HG03025 (cell line): Measurements from ENCODE around the gene PPM1A.

Experiments
- ATAC-seq: cut with Tn5 transposase; IDR thresholded peaks from one replicate; pipeline ENCODE4 v1.9.1; 2021; ENCODE audit warnings: mild to moderate bottlenecking, moderate library complexity; ENCODE audit not compliant: unreplicated experiment, low FRiP score

Gene PPM1A

GRCh38 chr14:60254176-60254575 is 5.2 kb downstream of the PPM1A start:
- no peak for ATAC-seq

DNA sequence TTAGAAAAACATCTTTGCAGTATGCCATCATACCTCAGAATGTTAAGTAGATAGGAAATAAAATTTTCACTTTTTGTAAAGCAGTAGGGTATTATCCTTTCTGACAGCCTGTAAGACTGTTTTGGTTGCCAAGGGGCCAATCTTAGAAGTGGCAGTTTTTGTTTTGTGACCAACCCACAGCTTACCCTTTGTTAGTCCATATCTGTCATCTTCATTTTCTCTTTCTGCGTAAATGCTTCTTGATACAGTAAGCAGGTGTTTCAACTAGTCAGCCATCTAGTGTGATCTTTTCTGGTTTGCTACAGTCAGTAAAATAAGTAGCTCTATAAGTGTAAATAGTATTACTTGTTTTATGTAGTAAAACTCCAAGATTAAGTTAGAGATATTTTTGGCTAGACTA is 8.8 kb downstream of the PPM1A start:
- ATAC-seq = no peak

DNA sequence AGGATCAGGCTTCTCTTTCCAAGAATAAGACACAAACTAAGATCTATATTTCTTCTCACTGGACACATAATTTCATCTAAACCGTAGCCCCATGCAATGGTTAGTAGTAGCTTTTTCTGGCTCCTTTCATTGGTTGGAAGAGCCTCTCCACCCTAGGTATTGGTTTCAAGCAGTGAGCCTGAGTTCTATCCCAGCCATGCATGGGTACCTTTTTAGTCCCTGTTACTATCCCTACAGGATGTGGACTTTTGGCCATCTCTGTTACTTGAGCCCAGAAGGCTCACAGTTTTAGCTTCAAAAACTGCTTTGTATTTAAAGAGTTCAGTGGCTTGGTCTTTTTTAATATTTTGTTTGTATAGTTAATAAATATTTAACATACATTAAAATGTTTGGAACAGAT is 16.1 kb downstream of the PPM1A start:
- no peak for ATAC-seq

DNA sequence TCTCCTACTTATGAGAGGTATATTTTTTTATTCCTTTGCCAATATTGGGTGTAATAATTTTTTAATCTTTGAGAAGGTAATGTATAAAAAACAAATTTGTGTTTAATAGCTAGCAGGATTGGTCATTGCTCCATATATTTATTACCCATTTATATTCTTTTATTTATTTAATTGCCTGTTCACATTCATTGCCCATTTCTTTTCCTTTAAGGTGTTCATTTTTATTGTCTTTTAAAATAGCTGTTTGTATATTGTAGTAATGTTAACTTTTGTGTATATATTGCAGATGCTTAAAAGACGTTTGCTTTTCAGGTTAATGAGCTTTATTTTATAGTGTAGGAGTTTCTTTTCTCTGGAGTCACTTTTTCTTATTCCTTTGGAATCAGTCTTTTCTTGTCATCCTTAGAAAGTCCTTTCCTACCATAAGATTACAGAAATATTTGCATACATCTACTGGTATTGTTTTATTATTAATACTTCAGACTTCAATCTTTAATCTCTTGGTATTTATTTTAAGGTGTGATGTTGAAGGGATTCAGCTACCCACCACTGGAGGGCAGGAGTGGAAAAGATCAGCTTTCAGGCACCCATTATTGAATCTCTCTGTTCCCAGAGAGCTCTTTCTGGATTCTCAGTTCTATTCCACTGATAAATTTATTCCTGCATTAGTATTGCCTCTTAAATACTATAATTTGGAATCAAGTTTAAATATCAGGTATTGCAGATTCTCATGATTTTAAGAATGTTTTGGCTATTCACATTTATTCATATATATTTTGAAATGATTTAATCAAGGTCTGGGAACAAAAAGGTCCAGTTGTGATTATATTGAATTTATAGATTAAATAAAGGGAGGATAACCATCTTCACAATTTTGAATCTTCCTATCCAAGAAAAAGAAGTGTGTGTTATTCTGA is 17.3 kb downstream of the PPM1A start:
- no peak for ATAC-seq

DNA sequence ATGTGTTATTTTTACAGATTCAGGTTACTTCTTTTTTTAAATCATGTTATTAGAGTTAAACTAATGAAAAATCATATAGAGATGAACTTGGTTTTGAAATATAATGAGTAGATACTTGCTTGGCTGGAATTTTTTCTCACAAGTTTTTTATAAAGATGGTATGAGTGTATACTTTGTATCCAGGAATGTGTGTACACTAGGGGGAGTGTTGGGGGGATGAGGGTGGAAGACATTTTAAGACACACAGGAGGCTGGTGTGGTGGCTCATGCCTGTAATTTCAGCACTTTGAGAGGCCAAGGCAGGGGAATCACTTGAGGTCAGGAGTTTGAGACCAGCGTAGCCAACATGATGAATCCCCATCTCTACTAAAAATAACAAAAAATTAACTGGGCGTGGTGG is 23.2 kb downstream of the PPM1A start:
- ATAC-seq = no peak

GRCh38 chr14:60273956-60274355 is 24.9 kb downstream of the PPM1A start:
- ATAC-seq = no peak

DNA sequence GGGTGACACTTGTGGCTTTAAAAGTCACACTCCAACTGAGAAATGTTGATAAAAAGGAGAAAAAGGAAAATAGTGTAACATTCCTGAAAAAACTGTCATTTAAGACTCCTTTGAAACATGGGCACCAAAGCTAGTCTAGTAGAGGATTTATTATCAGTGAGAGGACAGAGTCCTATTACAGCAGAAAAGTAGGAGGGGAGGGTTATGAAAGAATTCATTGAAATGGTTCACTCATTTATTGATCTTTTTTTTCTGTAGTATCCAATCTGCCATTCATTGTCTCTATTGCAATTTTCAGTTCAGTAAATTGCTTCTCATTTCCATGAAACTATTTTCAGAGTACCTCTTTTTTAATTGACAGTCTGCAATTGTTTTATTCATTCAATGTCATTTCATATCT is 25.4 kb downstream of the PPM1A start:
- ATAC-seq = no peak

DNA sequence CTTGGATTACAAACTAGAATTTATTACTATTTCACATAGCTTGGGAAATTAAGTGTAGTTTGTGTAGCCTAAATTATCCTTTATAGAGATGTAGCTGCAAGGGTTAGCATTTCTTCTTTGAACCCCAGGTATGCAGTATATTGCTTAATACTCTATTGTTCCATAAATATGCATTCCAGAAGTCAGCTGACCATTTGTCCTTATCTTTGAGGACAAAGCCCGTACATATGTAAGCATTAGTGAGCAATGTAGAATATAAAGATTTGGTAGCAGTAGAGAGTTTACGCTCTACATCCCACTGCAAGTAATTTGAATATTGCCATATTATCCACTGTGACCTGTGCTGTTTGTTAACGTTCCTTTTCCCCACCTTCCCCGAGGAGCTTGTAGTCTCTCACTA is 26.9 kb downstream of the PPM1A start:
- no peak for ATAC-seq

DNA sequence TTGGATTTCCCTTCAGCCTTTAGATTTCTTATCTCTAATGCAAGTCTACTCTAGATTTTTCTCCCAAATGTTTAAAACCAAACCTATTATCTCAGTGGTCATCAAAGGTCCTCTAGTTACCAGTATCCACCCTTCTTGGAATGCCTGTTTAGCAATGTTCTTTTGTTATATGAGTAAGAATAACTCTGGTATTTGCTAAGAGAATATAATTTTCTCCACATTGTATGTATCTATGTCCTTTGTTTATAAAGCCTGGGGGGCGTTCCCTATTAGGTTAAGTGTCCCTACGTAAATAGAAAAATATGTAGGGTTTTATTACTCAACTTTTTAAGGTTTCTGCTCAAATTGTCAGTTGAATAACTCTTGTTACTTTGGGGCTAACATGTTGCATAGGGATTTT is 27.3 kb downstream of the PPM1A start:
- no peak for ATAC-seq

GRCh38 chr14:60277605-60278190 is 28.7 kb downstream of the PPM1A start:
- no peak for ATAC-seq

DNA sequence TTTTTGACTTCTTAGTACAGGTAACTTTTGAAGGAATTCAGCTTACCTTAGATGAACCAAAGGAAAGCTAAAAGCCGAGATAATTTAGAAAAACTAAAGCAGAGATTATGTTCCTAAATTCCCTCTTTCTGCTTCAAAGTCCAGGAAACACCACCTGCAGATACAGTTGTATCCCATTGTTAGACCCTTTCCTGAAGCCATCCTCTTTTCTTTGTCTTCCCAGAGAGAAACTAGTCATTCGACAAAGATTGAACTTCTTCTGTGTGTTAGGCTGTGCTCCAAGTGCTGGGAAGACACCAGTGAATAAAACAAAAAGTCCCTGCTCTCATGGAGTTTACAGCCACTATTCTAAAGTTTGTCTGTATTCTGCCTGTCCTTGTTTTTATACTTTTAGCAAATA is 29.3 kb downstream of the PPM1A start:
- no peak for ATAC-seq

GRCh38 chr14:60287452-60287851 is 38.4 kb downstream of the PPM1A start:
- no peak for ATAC-seq

DNA sequence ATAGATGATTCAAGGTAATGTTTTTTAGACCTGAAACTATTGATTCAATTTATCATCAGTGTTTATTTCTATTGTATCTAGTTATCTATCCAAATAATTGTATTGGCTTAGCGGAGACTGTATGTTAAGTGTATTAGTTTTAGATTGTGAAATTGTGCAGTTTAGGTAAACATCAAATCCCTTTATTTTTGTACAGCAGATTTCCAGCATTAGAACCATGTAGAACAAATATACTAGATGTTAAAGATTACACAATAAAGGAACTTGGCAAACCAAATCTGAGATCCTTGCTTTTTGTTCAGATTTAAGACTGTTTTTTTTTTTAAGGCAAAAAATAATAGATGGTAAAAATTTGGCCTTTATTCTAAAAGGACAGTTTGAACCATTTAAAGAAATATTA is 39.3 kb downstream of the PPM1A start:
- no peak for ATAC-seq

DNA sequence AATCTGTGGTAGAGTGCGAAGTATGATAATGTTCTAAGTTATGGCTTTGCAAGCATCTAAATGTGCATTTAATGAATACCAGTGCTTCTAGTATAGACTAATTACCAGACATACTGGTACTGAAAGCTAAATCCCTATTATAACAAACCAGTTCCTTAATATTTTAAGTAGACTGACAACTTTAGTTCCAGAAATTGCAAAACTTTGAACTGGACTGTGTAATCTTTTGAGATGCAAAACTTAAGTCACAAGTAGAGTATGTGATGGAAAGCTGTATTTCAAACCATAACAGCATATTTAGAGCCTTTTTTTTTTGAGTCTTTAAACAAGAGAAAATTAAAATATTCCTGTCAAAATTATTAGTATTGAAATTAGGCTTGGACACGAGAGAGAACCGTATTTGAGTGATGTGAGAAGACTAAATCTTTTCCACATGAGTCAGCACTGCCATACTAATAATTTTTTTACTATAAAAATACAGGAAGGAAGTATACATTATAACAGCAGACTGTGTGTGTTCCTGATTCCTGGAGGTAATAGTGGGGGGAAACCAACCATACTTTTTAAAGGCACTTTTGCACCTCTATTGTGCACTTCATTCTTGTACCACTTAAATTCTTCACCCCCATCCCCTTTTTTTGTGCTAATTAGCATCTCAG is 45.5 kb downstream of the PPM1A start:
- ATAC-seq = no peak

DNA sequence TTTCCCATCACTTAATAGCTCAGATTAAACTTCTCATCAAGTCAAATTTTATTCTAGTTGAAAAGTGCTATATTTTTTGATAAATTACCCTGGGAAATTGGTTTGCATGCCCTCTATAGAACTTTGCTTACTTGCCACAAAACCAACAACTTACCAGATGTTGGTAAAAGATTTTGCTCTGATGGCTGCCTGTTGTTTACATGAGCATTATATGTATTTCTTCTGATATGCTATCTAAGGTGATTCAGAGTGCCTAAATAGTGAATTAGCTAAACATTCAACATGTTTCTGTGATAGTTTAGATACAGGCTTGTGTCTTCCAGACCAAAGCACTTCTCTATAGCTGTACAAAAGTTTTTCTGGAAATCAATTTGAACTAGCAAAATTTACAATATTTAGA is 51.0 kb downstream of the PPM1A start:
- ATAC-seq = no peak

GRCh38 chr14:60301685-60302084 is 52.7 kb downstream of the PPM1A start:
- ATAC-seq = no peak

- no peak for ATAC-seq
Measured at GRCh38 chr14:60302663-60303062, 53.6 kb downstream of the PPM1A start.

- no peak for ATAC-seq
Measured at GRCh38 chr14:60303745-60304144, 54.7 kb downstream of the PPM1A start.

DNA sequence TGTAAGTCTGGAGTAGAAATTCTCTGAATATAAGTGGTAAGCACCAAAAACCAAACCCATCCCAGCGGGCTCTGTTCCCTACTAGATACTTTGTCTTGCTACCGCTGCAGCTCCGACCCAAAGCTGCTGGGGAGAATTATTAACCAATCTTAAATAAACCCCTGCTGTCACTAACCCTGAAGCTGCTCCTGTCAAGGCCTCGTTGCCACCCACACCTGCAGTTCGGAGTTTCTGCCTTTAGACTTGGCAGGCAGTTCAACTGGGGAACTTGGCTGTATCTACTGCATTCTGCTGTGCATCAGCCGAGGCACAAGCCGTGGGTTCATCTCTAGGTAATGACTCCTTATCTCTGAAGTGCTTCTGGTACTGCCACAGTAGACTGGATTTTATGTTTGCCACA is 55.5 kb downstream of the PPM1A start:
- ATAC-seq = no peak

- ATAC-seq = no peak
Measured at GRCh38 chr14:60309867-60310552, 61.0 kb downstream of the PPM1A start.

GRCh38 chr14:60311417-60311816 is 62.4 kb downstream of the PPM1A start:
- ATAC-seq = no peak
